Tibial artery (tissue), 4 donors: ENCODE measurements around the gene KLHL6.

ENCODE experiments used
- DNase-seq, 2 donors: peaks; one replicate each; pipeline ENCODE4 v3.0.0-alpha.2; 2019
- H3K27ac ChIP-seq, 2 donors: fragments of 200-600 bp; sonication (generic) in 1 of 2; 1 replicate in 1 of 2; 2 replicates in 1 of 2; pipeline ENCODE4 v1.5.1; 2018 to 2019; ENCODE audit warnings: mild to moderate bottlenecking in 1 of 2
- H3K27me3 ChIP-seq, 2 donors: fragments of 200-600 bp; sonication (generic) in 1 of 2; one replicate each; pipeline versions ENCODE4 v1.5.1 to v1.6.0; 2016 to 2019
- H3K36me3 ChIP-seq, 3 donors: fragments of 200-600 bp; sonication (generic) in 2 of 3; one replicate each; pipeline ENCODE4 v1.5.1; 2016 to 2019; ENCODE audit warnings: mild to moderate bottlenecking in 2 of 3
- H3K4me1 ChIP-seq, 4 donors: fragments of 200-600 bp; sonication (generic) in 2 of 4; 1 replicate in 3 of 4; 2 replicates in 1 of 4; pipeline ENCODE4 v1.5.1; 2016 to 2019
- H3K4me3 ChIP-seq, 2 donors: fragments of 200-600 bp; sonication (generic) in 1 of 2; 1 replicate in 1 of 2; 2 replicates in 1 of 2; pipeline ENCODE4 v1.5.1; 2018 to 2019; ENCODE audit warnings: mild to moderate bottlenecking in 2 of 2
- H3K9me3 ChIP-seq, 3 donors: fragments of 200-600 bp; sonication (generic) in 1 of 3; one replicate each; pipeline ENCODE4 v1.5.1; 2016 to 2019
- intact Hi-C: fragments of 100-400 bp; cut with DNase I; formaldehyde crosslinking; loops from one replicate; pipeline ENCODE4 v1.15.0; 2023; ENCODE audit warnings: low total_unique reads
- TF ChIP-seq, protein P1 (sequence below), 2 experiments: fragments of 200-600 bp in 1 of 2; fragments of 450-650 bp in 1 of 2; IDR thresholded peaks; one replicate each; pipeline ENCODE4 v1.5.1; 2017 to 2019; ENCODE audit warnings: antibody characterized with exemption in 2 of 2, mild to moderate bottlenecking in 1 of 2, moderate library complexity in 1 of 2

The KLHL6 gene

DNA sequence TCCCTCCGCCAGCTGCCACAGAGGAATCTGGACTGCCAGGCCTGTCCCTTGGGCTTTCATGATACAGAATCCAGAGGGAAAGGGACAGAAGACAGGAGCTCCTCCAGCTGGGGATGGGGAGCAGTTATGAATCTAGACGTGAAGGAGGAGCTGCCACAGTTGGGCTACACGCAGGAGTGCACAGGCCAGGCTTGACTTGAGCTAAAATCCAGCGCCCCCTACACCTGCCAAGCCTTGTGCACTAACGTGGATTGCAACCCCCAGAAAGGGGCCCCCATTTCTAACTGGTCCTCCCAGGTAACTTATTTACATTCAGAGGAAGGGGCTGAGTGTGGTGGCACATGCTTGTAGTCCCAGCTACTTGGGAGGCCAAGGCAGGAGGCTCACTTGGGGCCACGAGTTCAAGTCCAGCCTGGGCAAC lies 14.3 kb downstream of the KLHL6 start:
- Histone ChIP-seq H3K4me1 (peaks cover 0 to 4% (median 0%) of the 10 kb centered on the region in 4 donors), H3K9me3 (no peaks in the 10 kb centered on the region), H3K27me3 (no peaks in the 10 kb centered on the region), H3K27ac (no peak overlapping the region), H3K4me3 (no peak overlapping the region), H3K36me3 (no peaks in the 10 kb centered on the region)
- TF ChIP-seq, protein P1, sequence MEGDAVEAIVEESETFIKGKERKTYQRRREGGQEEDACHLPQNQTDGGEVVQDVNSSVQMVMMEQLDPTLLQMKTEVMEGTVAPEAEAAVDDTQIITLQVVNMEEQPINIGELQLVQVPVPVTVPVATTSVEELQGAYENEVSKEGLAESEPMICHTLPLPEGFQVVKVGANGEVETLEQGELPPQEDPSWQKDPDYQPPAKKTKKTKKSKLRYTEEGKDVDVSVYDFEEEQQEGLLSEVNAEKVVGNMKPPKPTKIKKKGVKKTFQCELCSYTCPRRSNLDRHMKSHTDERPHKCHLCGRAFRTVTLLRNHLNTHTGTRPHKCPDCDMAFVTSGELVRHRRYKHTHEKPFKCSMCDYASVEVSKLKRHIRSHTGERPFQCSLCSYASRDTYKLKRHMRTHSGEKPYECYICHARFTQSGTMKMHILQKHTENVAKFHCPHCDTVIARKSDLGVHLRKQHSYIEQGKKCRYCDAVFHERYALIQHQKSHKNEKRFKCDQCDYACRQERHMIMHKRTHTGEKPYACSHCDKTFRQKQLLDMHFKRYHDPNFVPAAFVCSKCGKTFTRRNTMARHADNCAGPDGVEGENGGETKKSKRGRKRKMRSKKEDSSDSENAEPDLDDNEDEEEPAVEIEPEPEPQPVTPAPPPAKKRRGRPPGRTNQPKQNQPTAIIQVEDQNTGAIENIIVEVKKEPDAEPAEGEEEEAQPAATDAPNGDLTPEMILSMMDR (IDR thresholded peaks at IDR 0.05) = no peak
- DNase-seq = no peak
- intact Hi-C loops = no loop called here

DNA sequence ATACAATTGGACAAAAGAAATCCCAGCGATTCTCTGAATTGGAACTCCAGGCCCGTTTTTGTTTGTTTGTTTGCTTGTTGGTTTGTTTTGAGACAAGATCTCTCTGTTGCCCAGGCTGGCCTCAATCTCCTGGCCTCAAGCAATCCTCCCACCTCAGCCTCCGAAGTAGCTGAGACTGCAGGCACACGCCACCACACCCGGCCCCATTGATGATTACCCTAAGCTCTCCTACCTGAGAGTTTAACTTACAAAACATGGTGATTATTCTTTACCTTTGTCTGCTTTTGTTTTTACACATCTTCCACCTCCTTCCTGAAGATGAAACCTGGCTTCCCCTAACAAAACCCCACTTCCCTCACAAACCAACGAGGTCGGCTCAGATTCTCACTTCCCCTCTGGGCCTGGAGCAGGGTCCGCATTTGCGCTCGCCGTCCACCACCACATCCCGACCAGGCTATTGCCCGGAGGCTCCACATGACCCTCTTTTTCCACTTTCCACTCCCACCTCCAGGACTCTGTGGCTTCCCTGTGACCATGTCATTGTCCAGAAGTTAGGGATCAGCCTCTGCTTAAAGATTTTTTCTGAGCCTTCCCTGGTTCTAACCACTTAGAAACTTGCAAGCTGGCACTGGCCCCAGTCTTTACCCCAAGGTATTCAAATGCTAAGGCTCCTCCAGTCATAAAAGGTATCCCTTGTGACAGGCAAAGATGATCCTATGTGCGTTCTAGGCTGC lies 14.8 kb downstream of the KLHL6 start:
- Histone ChIP-seq H3K4me1 (peaks cover 0 to 4% (median 0%) of the 10 kb centered on the region in 4 donors), H3K27ac (no peak overlapping the region), H3K36me3 (no peaks in the 10 kb centered on the region), H3K9me3 (no peaks in the 10 kb centered on the region), H3K27me3 (no peaks in the 10 kb centered on the region), H3K4me3 (no peak overlapping the region)
- intact Hi-C loops = no loop called here
- no peak for DNase-seq
- TF ChIP-seq, protein P1 (IDR thresholded peaks at IDR 0.05) = no peak

DNA sequence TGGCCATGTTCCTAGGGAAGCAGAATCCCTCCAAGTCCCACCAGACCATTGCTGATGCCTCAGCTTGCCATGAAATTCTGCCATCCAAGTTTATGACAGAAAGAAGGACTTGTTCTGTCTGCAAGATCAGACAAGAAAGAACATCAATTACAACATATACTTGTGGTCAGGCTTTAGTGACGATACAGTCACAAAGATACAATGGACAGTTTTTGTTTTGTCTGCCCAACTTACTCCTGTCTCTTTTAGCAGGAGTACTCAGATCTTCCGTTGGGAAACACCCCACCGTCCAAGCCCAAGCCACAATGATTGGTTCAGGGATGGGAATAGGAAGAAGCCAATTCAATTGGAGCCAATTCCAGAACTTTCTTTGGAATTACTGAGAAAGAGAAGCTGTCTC lies 15.7 kb downstream of the KLHL6 start:
- Histone ChIP-seq H3K9me3 (no peaks in the 10 kb centered on the region), H3K4me1 (peaks cover 0 to 4% (median 0%) of the 10 kb centered on the region in 4 donors), H3K4me3 (no peak overlapping the region), H3K36me3 (no peaks in the 10 kb centered on the region), H3K27me3 (no peaks in the 10 kb centered on the region), H3K27ac (no peak overlapping the region)
- no peak for DNase-seq
- TF ChIP-seq, protein P1 (IDR thresholded peaks at IDR 0.05) = no peak
- intact Hi-C loops = no loop called here

DNA sequence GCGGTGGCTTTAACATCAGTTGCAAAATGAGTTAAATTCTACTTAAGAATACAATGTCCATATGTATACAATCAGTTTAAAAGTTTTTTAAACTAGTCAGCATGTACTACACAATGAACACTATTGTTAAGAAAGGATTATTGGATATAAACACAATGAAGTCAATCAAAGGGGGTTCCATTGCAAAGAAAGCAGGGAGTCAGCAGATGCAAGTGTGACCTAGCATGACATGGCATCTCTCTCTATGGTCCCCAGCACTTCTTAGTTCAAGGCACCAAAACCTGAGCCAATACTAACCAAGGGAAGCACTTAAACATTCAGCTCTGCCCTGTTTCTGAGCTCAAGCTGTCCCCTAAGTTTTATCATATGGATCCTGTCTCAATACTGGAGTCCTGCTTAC lies 17.0 kb downstream of the KLHL6 start:
- Histone ChIP-seq H3K4me3 (no peak overlapping the region), H3K4me1 (peaks cover 0 to 4% (median 0%) of the 10 kb centered on the region in 4 donors), H3K27ac (no peak overlapping the region), H3K9me3 (no peaks in the 10 kb centered on the region), H3K36me3 (no peaks in the 10 kb centered on the region), H3K27me3 (no peaks in the 10 kb centered on the region)
- DNase-seq = no peak
- TF ChIP-seq, protein P1 (IDR thresholded peaks at IDR 0.05) = no peak
- intact Hi-C loops = no loop called here

DNA sequence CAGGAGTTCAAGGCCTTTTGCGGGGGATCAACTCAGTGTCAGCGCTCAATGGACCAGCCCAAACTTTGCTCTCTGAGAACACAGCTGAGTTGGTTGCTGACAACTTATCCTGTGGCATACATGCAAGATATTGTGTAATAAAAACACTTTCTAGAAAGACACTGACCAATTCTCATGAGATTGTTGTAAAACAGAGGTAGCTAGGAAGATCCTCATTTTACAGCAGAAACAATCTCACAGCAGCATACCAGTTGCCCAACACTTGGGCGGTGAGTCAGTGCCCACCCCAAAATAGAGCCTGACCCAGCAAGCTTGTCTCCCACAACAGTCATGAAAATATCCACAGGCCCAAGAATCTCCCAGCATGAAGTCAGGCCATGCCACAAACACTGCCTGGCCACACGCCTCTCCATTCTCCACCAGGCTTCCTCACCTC lies 18.2 kb downstream of the KLHL6 start:
- intact Hi-C loops = no loop called here
- no peaks in the 10 kb centered on the region for H3K9me3 ChIP-seq
- no peaks in the 10 kb centered on the region for H3K27me3 ChIP-seq
- no peak overlapping the region for H3K27ac ChIP-seq
- peak; percentile 56 to 75 for DNase-seq
- peaks cover 0 to 4% (median 0%) of the 10 kb centered on the region in 4 donors for H3K4me1 ChIP-seq
- H3K36me3 ChIP-seq = no peaks in the 10 kb centered on the region
- TF ChIP-seq, protein P1 (IDR thresholded peaks at IDR 0.05) = no peak
- H3K4me3 ChIP-seq = no peak overlapping the region
